CD1c-positive myeloid dendritic cell (primary cell): ENCODE results near the gene GRHPR.
A peak's percentile ranks its signal among the peaks of the same experiment; 100 is the strongest.
"Not testable (repeated sequence)": the region's sequence is repeated elsewhere in the genome, so short reads cannot be mapped to it uniquely, and the experiment has no call there.

Source experiments
- DNase-seq: peaks from one replicate; pipeline ENCODE4 v3.0.0-alpha.2; 2016; ENCODE audit errors: extremely low spot score

GRHPR gene

GRCh38 chr9:37477987-37478619, 55.6 kb downstream of the GRHPR start:
- not testable (repeated sequence) for DNase-seq

DNA sequence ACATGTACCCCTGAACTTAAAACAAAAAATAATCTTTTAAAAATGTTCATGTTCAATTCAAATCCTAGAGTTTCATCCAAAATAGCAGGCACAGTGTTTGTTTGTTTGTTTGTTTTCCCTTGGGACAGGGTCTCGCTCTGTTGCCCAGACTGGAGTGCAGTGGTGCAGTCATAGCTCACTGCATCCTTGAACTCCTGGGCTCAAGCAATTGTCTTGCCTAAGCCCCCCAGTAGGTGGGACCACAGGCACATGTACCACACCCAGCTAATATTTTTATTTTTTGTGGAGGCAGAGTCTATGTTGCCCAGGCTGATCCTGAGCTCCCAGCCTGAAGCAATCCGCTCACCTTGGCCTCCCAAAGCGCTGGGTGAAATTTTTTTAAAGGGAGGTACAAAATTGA, 58.3 kb downstream of the GRHPR start:
- DNase-seq, result no peak

DNA sequence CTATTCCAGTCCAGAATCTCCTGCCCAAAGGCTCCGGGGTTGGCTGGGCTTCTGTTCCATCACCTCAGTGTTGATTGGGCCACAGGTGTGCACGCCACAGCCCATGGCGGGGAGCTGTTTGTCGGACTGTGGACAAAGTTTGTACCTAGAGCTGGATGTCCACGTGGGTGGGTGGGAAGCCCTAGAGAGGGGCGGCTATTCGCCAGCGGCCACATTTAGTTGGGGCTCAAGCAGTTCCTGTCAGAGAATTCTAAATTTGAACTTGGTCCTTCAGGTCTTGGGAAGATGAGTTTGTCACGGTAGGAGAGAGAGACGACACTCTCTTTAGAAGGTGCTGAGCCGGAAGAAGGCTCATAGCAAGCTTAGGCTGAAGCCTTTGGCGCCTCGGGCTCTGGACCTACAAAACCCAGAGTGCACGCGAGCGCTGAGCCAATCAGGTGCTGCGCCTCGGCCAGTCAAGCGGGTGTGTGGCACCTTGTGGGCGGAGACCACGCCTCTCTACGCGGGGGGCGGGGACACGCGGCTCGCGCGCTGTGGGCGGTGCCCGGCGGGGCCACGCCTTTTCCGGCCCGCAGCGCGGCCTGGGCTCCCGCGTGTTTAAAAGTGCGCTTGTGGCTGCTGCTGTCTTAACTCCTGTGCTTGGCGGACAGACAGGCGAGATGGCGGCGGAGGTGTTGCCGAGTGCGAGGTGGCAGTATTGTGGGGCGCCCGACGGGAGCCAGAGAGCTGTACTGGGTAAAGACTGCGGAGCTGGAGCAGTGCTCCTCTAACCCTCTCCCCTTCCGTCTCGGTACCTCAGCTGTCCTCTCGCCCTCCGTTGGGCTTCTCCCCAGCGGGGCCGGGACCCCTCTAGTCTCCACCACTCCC, 63.1 kb downstream of the GRHPR start, which contains the start of gene POLR1E:
Gene POLR1E (plus strand): TSS at position 560 of the 867 bp plus-strand sequence. CDS start 100 bp downstream, at position 660.
- peak; percentile 98 for DNase-seq

DNA sequence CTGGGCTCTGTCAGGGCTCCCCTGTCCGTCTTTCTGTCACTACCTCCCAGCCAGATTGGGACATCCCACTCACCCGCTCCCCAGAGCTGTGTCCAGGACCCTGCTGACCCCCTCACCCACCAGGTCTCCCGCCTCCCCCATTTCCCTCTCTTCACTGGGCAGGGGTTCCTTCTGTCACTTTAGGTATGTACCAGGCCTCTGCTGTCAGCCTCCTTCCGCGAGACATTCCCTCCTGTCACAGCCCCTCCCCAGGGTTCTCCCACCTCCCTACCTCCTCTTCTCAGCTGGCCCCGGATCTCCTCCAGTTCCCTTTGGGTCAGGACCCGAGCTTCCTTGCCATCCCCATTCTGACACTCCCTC, 63.7 kb downstream of the GRHPR start:
- no peak for DNase-seq
